ENCODE results near the gene NUDT22.
"Not testable (repeated sequence)": the region's sequence is repeated elsewhere in the genome, so short reads cannot be mapped to it uniquely, and the experiment has no call there.

Gene NUDT22

GRCh38 chr11:64241491-64242374 lies 15.7 kb downstream of the NUDT22 start:
- peak; percentile 61 for DNase-seq (ENCODE audit: low read depth, low spot score)

- DNase-seq (ENCODE audit: low read depth, low spot score), result no peak
Observed at GRCh38 chr11:64243236-64243854, 17.3 kb downstream of the NUDT22 start.

GRCh38 chr11:64244107-64244506 lies 18.0 kb downstream of the NUDT22 start:
- no peak for DNase-seq (ENCODE audit: low read depth, low spot score)

GRCh38 chr11:64244966-64245365 lies 18.9 kb downstream of the NUDT22 start:
- no peak for DNase-seq (ENCODE audit: low read depth, low spot score)

- DNase-seq (ENCODE audit: low read depth, low spot score), result peak; percentile 46
Observed at GRCh38 chr11:64245401-64245796, 19.3 kb downstream of the NUDT22 start.

- DNase-seq (ENCODE audit: low read depth, low spot score), result peak; percentile 94
Observed at GRCh38 chr11:64245797-64246620, 19.9 kb downstream of the NUDT22 start.

- DNase-seq (ENCODE audit: low read depth, low spot score), result not testable (repeated sequence)
Observed at GRCh38 chr11:64246621-64246870, 20.5 kb downstream of the NUDT22 start.

GRCh38 chr11:64246871-64247728 lies 21.0 kb downstream of the NUDT22 start, which contains the start of gene PPP1R14B:
PPP1R14B (minus strand) TSS chr11:64246943; CDS start chr11:64246673, 270 bp downstream.
- peak; percentile 96 for DNase-seq (ENCODE audit: low read depth, low spot score)

- DNase-seq (ENCODE audit: low read depth, low spot score), result no peak
Observed at GRCh38 chr11:64247729-64248531, 21.9 kb downstream of the NUDT22 start.

- no peak for DNase-seq (ENCODE audit: low read depth, low spot score)
Observed at GRCh38 chr11:64248578-64248977, 22.5 kb downstream of the NUDT22 start.

- DNase-seq (ENCODE audit: low read depth, low spot score), result no peak
Observed at GRCh38 chr11:64249038-64249437, 23.0 kb downstream of the NUDT22 start.

GRCh38 chr11:64249563-64250414 lies 23.7 kb downstream of the NUDT22 start:
- DNase-seq (ENCODE audit: low read depth, low spot score), result no peak

- DNase-seq (ENCODE audit: low read depth, low spot score), result no peak
Observed at GRCh38 chr11:64250415-64251015, 24.4 kb downstream of the NUDT22 start.

- peak; percentile 78 for DNase-seq (ENCODE audit: low read depth, low spot score)
Observed at GRCh38 chr11:64251016-64251752, 25.1 kb downstream of the NUDT22 start, which contains the start of gene PLCB3. PLCB3 (plus strand) TSS chr11:64251530; CDS start chr11:64251650, 120 bp downstream.

GRCh38 chr11:64251753-64252002 lies 25.6 kb downstream of the NUDT22 start:
- no peak for DNase-seq (ENCODE audit: low read depth, low spot score)

- DNase-seq (ENCODE audit: low read depth, low spot score), result peak; percentile 62
Observed at GRCh38 chr11:64252003-64252872, 26.2 kb downstream of the NUDT22 start.

GRCh38 chr11:64253043-64253442 lies 27.0 kb downstream of the NUDT22 start:
- DNase-seq (ENCODE audit: low read depth, low spot score), result no peak

GRCh38 chr11:64253481-64253880 lies 27.4 kb downstream of the NUDT22 start:
- DNase-seq (ENCODE audit: low read depth, low spot score), result peak; percentile 53
